Raji (cell line): Measurements from ENCODE around the gene SMAD2.

Experiments
- POLR2A ChIP-seq: IDR thresholded peaks from 2 replicates; pipeline ENCODE4 v1.6.1; 2011; ENCODE audit warnings: low read depth, low read length, control low read depth; ENCODE audit not compliant: insufficient read depth

Gene SMAD2

GRCh38 chr18:47844828-47845498, 85.5 kb downstream of the SMAD2 start:
- TF ChIP-seq POLR2A: no peak

GRCh38 chr18:47842836-47843235, 87.6 kb downstream of the SMAD2 start:
- TF ChIP-seq POLR2A: no peak

GRCh38 chr18:47838396-47838795, 92.1 kb downstream of the SMAD2 start:
- no peak for TF ChIP-seq POLR2A

- TF ChIP-seq POLR2A: no peak
Observed at GRCh38 chr18:47832348-47832747, 98.1 kb downstream of the SMAD2 start.

- no peak for TF ChIP-seq POLR2A
Observed at GRCh38 chr18:47831351-47831750, 99.1 kb downstream of the SMAD2 start.

GRCh38 chr18:47830772-47831171, 99.7 kb downstream of the SMAD2 start:
- TF ChIP-seq POLR2A: no peak

GRCh38 chr18:47829831-47830230, 100.6 kb downstream of the SMAD2 start:
- TF ChIP-seq POLR2A: no peak

- no peak for TF ChIP-seq POLR2A
Observed at GRCh38 chr18:47826157-47827074, 104.0 kb downstream of the SMAD2 start.

GRCh38 chr18:47821314-47821713, 109.1 kb downstream of the SMAD2 start:
- no peak for TF ChIP-seq POLR2A

GRCh38 chr18:47817795-47818077, 112.7 kb downstream of the SMAD2 start:
- no peak for TF ChIP-seq POLR2A

- TF ChIP-seq POLR2A: no peak
Observed at GRCh38 chr18:47817017-47817794, 113.3 kb downstream of the SMAD2 start.

- TF ChIP-seq POLR2A: no peak
Observed at GRCh38 chr18:47815486-47816270, 114.8 kb downstream of the SMAD2 start.

- no peak for TF ChIP-seq POLR2A
Observed at GRCh38 chr18:47809420-47809819, 121.0 kb downstream of the SMAD2 start.

- TF ChIP-seq POLR2A: no peak
Observed at GRCh38 chr18:47802802-47803201, 127.7 kb downstream of the SMAD2 start.

GRCh38 chr18:47801817-47802216, 128.6 kb downstream of the SMAD2 start:
- no peak for TF ChIP-seq POLR2A

GRCh38 chr18:47800756-47801155, 129.7 kb downstream of the SMAD2 start:
- no peak for TF ChIP-seq POLR2A

- TF ChIP-seq POLR2A: no peak
Observed at GRCh38 chr18:47800248-47800647, 130.2 kb downstream of the SMAD2 start.
